COLO829 (cell line): ENCODE data around the gene LRRC27.

Experiments used
- DNase-seq: peaks from one replicate; pipeline ENCODE4 v3.0.0; 2012; ENCODE audit warnings: low spot score

LRRC27 gene

DNA sequence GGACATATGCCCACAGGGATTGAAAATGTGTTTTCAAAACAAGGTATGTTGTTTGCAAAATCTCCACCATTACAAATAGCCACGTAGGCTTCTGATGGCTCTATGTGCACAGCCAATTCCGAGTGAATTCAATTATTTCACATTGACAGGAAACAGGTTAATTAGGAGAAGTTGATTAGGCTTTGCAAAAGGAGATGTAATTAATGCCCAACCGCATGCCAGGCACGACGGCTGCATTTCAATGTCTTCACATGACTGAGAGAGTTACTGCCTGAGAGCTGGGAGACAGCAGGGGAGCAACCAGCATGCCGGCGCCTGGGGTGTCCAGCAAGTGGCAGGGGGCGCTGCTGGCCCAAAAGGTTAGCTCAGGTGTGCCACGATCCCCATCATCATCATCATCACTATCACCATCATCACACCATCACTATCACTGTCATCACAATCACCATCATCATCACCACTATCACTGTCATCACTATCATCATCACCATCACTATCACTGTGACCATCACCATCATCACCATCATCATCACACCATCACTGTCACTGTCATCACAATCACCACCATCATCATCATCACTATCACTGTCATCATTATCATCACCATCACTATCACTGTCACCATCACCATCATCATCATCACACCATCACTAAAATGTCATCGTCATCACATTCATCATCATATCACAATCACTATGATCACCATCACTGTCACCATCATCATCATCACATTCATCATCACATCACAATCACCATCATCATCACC, 95.2 kb downstream of the LRRC27 start:
- no peak for DNase-seq

DNA sequence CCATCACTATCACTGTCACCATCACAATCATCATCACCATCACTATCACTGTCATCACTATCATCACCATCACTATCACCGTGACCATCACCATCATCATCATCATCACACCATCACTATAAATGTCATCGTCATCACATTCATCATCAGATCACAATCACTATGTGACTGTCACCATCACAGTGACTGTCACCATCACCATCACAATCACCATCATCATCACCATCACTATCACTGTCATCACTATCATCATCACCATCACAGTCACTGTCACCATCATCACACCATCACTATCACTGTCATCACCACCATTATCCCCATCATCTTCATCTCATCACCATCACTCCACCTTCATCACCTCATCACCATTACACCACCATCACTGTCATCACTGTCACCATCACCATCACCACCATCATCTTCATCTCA, 96.0 kb downstream of the LRRC27 start:
- no peak for DNase-seq

DNA sequence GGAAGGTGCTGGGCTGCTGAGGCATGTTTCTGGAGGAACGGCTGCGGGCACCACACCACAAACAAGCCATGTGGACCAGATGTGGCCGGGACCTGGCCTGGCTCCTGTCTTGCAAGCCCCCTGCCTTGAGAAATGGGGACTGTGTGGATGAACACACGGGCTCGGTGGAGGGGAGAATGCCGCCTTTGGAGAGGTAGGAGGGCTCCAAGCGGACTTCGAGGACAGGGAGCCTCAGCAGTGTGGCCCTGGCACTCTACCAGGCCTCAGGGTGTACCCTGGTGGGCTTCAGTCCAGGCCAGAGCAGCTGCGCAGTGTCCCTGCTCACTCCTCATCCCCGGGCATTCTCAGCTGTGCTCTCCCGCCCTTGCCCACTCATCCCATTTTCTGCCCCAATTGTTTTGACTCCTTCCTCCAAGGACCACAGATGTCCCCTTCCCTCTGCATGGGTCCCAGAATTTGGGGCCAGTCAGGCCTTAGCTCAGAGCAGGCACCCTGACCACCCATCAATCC, 96.5 kb downstream of the LRRC27 start:
- DNase-seq: no peak
